WTC11 (cell line): Measurements from ENCODE around the gene FGF14. TPM values are rescaled to one million over a fixed set of nuclear protein-coding genes. Genes with fewer than 3 reads are reported as not detected.

Experiments used
- ATAC-seq: fragments of 200-7000 bp; cut with Tn5 transposase; 2 replicates; pipeline ENCODE4 v1.10.0; 2021; ENCODE audit warnings: mild to moderate bottlenecking, moderate library complexity
- CTCF ChIA-PET: fragments of 300-600 bp; sonication (Branson Sonifier 250); formaldehyde crosslinking; loops from one replicate; lab custom pipeline; 2021; ENCODE audit warnings: antibody characterized with exemption; lab: Charles Lee
- POLR2A ChIA-PET: fragments of 350-600 bp; sonication (Branson Sonifier 250); formaldehyde crosslinking; loops from one replicate; lab custom pipeline; 2021; ENCODE audit warnings: antibody characterized with exemption; lab: Charles Lee
- DNase-seq: peaks from one replicate; pipeline ENCODE4 v3.0.0; 2021; ENCODE audit warnings: low spot score
- H3K27ac Mint-ChIP-seq: 2 replicates; pipeline ENCODE4 v1.8.0; 2021; ENCODE audit warnings: mixed read lengths
- H3K27me3 Mint-ChIP-seq: 2 replicates; pipeline ENCODE4 v1.8.0; 2021; ENCODE audit warnings: low read depth, mild to moderate bottlenecking, moderate library complexity, mixed read lengths
- H3K36me3 Mint-ChIP-seq: 2 replicates; pipeline ENCODE4 v1.8.0; 2021; ENCODE audit warnings: mixed read lengths
- H3K4me1 Mint-ChIP-seq: 2 replicates; pipeline ENCODE4 v1.8.0; 2022; ENCODE audit warnings: mixed read lengths
- H3K4me3 Mint-ChIP-seq: 2 replicates; pipeline ENCODE4 v1.8.0; 2021; ENCODE audit warnings: mild to moderate bottlenecking, moderate library complexity, mixed read lengths
- H3K9me3 Mint-ChIP-seq: 2 replicates; pipeline ENCODE4 v1.8.0; 2021; ENCODE audit warnings: mixed read lengths
- ATF1 ChIP-seq: sonication (generic); formaldehyde crosslinking; IDR thresholded peaks from 2 replicates; pipeline ENCODE4 v1.8.1; 2023; ENCODE audit warnings: mild to moderate bottlenecking, moderate library complexity, missing genetic modification reagents
- ELF4 ChIP-seq: sonication (generic); formaldehyde crosslinking; IDR thresholded peaks from 2 replicates; pipeline ENCODE4 v1.8.1; 2022; ENCODE audit warnings: low read depth, mild to moderate bottlenecking, moderate library complexity, missing genetic modification reagents
- EMX1 ChIP-seq: fragments of 250-450 bp; sonication (Bioruptor Pico); IDR thresholded peaks from 2 replicates; pipeline ENCODE4 v1.8.0; 2021; ENCODE audit warnings: mild to moderate bottlenecking
- ERG ChIP-seq: fragments of 250-450 bp; sonication (Bioruptor Pico); IDR thresholded peaks from 2 replicates; pipeline ENCODE4 v1.8.0; 2021; ENCODE audit warnings: mild to moderate bottlenecking
- ESRRA ChIP-seq: sonication (generic); formaldehyde crosslinking; IDR thresholded peaks from 2 replicates; pipeline ENCODE4 v1.8.1; 2022; ENCODE audit warnings: mild to moderate bottlenecking, missing genetic modification reagents, borderline replicate concordance
- FOXP1 ChIP-seq: sonication (generic); formaldehyde crosslinking; IDR thresholded peaks from 2 replicates; pipeline ENCODE4 v1.8.0; 2022; ENCODE audit warnings: missing genetic modification reagents, mild to moderate bottlenecking, moderate library complexity, borderline replicate concordance
- IRF1 ChIP-seq: sonication (generic); formaldehyde crosslinking; IDR thresholded peaks from 2 replicates; pipeline ENCODE4 v1.8.0; 2023; ENCODE audit warnings: missing genetic modification reagents
- NFYB ChIP-seq: sonication (generic); formaldehyde crosslinking; conservative IDR thresholded peaks from 2 replicates; pipeline ENCODE4 v1.8.0; 2022; ENCODE audit warnings: low read depth, missing genetic modification reagents
- NR3C1 ChIP-seq: sonication (generic); formaldehyde crosslinking; conservative IDR thresholded peaks from 2 replicates; pipeline ENCODE4 v1.8.1; 2023; ENCODE audit warnings: low read depth, mild to moderate bottlenecking, missing genetic modification reagents
- SMAD4 ChIP-seq: sonication (generic); formaldehyde crosslinking; IDR thresholded peaks from 2 replicates; pipeline ENCODE4 v1.8.0; 2022; ENCODE audit warnings: mild to moderate bottlenecking, missing genetic modification reagents
- SOX15 ChIP-seq: fragments of 250-450 bp; sonication (Bioruptor Pico); IDR thresholded peaks from 2 replicates; pipeline ENCODE4 v1.9.0; 2021; ENCODE audit warnings: mild to moderate bottlenecking
- TEAD1 ChIP-seq: sonication (generic); formaldehyde crosslinking; IDR thresholded peaks from 2 replicates; pipeline ENCODE4 v1.8.0; 2022; ENCODE audit warnings: mild to moderate bottlenecking, missing genetic modification reagents
- ZBTB21 ChIP-seq: sonication (generic); formaldehyde crosslinking; IDR thresholded peaks from 2 replicates; pipeline ENCODE4 v1.8.1; 2023; ENCODE audit warnings: mild to moderate bottlenecking, missing genetic modification reagents, borderline replicate concordance
- ZNF396 ChIP-seq: fragments of 250-450 bp; sonication (Bioruptor Pico); IDR thresholded peaks from 2 replicates; pipeline ENCODE4 v1.8.0; 2021; ENCODE audit warnings: mild to moderate bottlenecking, moderate library complexity, borderline replicate concordance
- ZNF532 ChIP-seq: fragments of 250-450 bp; sonication (Bioruptor Pico); IDR thresholded peaks from 2 replicates; pipeline ENCODE4 v1.9.0; 2021; ENCODE audit warnings: mild to moderate bottlenecking, borderline replicate concordance
- ZNF671 ChIP-seq: fragments of 250-450 bp; sonication (Bioruptor Pico); IDR thresholded peaks from 2 replicates; pipeline ENCODE4 v1.8.0; 2021; ENCODE audit warnings: mild to moderate bottlenecking
- total RNA-seq: library from RNA; stranded (reverse); gene quantifications from 3 replicates; pipeline ENCODE4 v1.2.3, GENCODE V29; 2021
- TF ChIP-seq, protein P1 (sequence below): sonication (generic); formaldehyde crosslinking; IDR thresholded peaks from 2 replicates; pipeline ENCODE4 v1.8.0; 2022; ENCODE audit warnings: mild to moderate bottlenecking, missing genetic modification reagents
- TF ChIP-seq, protein P2 (sequence below): sonication (generic); formaldehyde crosslinking; IDR thresholded peaks from 2 replicates; pipeline ENCODE4 v1.8.1; 2023; ENCODE audit warnings: mild to moderate bottlenecking, missing genetic modification reagents
- TF ChIP-seq, protein P3 (sequence below): sonication (generic); formaldehyde crosslinking; IDR thresholded peaks from 2 replicates; pipeline ENCODE4 v1.8.1; 2023; ENCODE audit warnings: mild to moderate bottlenecking, missing genetic modification reagents, moderate library complexity

Gene FGF14
- total RNA-seq, 1 experiment from 2014 or later = 0.28 TPM

DNA sequence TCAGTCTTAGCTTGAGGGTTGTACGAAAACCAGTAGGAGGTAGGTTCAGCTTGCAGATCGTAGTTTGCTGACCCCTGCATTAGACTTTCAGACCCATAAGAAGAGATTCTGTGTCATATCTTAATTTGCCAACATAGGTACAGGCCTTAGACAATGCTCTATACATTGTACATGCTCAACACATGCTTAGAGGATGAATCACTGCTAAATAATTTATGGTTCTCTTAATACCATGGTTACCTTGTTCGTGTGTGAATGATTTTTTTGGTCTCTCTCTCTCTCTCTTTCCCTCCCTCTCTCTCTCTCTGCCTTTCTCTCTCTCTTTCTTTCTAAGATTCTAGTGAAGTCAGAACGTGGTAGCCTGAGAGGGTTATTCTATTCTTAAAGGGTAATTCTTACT is 112.2 kb downstream of the FGF14 start (continued):
- no peak for TF ChIP-seq ELF4

GRCh38 chr13:102286326-102286725 is 115.5 kb downstream of the FGF14 start:
- peaks cover 3% of the 10 kb centered on the region; the same call in 1 of the 2 replicates for H3K9me3 Mint-ChIP-seq
- H3K27me3 Mint-ChIP-seq = no peaks in the 10 kb centered on the region
- H3K36me3 Mint-ChIP-seq = no peaks in the 10 kb centered on the region
- ATAC-seq (no peak), DNase-seq (no peak)
- no peak overlapping the region for H3K4me3 Mint-ChIP-seq
- POLR2A ChIA-PET = no interaction called here
- 0 out of 2 replicates have a peak, but pooled peaks cover 2% of the 10 kb centered on the region for H3K4me1 Mint-ChIP-seq
- TF ChIP-seq SMAD4 (CRISPR knock-in tag) (no peak), ZNF396 (no peak), TEAD1 (CRISPR knock-in tag) (no peak), EMX1 (no peak), ESRRA (CRISPR knock-in tag) (no peak), ATF1 (CRISPR knock-in tag) (no peak), NR3C1 (CRISPR knock-in tag) (no peak), ERG (no peak), ZNF671 (CRISPR knock-in tag) (no peak), FOXP1 (no peak), IRF1 (CRISPR knock-in tag) (no peak), ZBTB21 (no peak), NFYB (CRISPR knock-in tag) (no peak), SOX15 (CRISPR knock-in tag) (no peak)
- TF ChIP-seq, protein P1, sequence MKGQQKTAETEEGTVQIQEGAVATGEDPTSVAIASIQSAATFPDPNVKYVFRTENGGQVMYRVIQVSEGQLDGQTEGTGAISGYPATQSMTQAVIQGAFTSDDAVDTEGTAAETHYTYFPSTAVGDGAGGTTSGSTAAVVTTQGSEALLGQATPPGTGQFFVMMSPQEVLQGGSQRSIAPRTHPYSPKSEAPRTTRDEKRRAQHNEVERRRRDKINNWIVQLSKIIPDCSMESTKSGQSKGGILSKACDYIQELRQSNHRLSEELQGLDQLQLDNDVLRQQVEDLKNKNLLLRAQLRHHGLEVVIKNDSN = no peak
- TF ChIP-seq, protein P2, sequence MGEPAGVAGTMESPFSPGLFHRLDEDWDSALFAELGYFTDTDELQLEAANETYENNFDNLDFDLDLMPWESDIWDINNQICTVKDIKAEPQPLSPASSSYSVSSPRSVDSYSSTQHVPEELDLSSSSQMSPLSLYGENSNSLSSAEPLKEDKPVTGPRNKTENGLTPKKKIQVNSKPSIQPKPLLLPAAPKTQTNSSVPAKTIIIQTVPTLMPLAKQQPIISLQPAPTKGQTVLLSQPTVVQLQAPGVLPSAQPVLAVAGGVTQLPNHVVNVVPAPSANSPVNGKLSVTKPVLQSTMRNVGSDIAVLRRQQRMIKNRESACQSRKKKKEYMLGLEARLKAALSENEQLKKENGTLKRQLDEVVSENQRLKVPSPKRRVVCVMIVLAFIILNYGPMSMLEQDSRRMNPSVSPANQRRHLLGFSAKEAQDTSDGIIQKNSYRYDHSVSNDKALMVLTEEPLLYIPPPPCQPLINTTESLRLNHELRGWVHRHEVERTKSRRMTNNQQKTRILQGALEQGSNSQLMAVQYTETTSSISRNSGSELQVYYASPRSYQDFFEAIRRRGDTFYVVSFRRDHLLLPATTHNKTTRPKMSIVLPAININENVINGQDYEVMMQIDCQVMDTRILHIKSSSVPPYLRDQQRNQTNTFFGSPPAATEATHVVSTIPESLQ (CRISPR knock-in tag) = no peak
- TF ChIP-seq, protein P3, sequence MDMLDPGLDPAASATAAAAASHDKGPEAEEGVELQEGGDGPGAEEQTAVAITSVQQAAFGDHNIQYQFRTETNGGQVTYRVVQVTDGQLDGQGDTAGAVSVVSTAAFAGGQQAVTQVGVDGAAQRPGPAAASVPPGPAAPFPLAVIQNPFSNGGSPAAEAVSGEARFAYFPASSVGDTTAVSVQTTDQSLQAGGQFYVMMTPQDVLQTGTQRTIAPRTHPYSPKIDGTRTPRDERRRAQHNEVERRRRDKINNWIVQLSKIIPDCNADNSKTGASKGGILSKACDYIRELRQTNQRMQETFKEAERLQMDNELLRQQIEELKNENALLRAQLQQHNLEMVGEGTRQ (CRISPR knock-in tag) = no peak
- TF ChIP-seq, all 79 proteins: peak for 0
- CTCF ChIA-PET = no interaction called here
- no peak overlapping the region for H3K27ac Mint-ChIP-seq

DNA sequence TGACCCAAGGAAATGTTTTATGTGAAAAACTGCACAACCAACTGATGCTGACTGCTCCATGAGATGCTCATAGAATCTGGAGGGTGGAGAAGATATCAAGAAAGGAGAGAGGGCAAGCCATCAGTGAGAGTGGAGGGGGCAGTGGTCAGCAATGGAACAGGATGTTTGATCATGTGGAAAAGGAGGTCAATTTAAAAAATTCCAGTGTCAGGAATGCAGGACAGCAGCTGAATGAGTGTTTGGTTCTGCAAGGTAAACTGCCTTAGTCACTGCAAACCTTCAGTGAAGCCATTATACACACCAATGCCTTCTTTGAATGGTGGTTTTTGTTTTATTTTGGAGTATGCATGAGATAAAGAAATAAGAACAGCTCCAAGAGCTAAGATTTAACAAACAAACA is 121.5 kb downstream of the FGF14 start:
- no peak for TF ChIP-seq ZNF532 (CRISPR knock-in tag)
- CTCF ChIA-PET = no interaction called here
- DNase-seq = no peak
- Mint-ChIP-seq H3K27me3 (no peaks in the 10 kb centered on the region), H3K36me3 (no peaks in the 10 kb centered on the region), H3K9me3 (peaks cover 3% of the 10 kb centered on the region; the same call in 1 of the 2 replicates), H3K4me3 (no peak overlapping the region), H3K4me1 (0 out of 2 replicates have a peak, but pooled peaks cover 7% of the 10 kb centered on the region), H3K27ac (no peak overlapping the region)
- ATAC-seq = no peak
- POLR2A ChIA-PET = no interaction called here
